ENCODE measurements around the gene PRKD2.

The PRKD2 gene

DNA sequence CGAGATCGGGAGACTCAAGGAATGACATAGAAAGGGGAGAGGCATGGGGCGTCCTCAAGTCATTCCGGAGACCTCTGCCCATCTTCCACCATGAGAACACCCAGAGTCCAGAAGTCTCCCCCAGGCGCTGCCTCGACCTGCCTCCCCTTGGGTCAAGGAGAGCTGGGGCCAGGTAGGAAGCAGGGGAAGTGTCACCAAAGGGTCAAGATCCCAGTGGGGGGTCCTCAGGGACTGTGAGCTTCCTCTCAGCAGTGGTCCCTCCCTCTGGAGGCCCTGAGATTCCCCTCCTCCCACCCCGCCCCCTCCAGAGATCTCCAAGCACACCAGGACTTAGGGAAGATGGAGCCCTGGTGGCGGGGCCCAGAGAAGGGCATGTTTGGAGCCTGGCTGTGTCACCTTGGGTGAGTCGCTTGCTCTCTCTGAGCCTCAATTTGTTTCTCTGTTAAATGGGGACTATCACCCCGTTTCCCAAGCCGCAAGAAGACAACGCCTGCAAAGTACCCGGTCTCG is 56.9 kb downstream of the PRKD2 start:
- DNase-seq = no peak

DNA sequence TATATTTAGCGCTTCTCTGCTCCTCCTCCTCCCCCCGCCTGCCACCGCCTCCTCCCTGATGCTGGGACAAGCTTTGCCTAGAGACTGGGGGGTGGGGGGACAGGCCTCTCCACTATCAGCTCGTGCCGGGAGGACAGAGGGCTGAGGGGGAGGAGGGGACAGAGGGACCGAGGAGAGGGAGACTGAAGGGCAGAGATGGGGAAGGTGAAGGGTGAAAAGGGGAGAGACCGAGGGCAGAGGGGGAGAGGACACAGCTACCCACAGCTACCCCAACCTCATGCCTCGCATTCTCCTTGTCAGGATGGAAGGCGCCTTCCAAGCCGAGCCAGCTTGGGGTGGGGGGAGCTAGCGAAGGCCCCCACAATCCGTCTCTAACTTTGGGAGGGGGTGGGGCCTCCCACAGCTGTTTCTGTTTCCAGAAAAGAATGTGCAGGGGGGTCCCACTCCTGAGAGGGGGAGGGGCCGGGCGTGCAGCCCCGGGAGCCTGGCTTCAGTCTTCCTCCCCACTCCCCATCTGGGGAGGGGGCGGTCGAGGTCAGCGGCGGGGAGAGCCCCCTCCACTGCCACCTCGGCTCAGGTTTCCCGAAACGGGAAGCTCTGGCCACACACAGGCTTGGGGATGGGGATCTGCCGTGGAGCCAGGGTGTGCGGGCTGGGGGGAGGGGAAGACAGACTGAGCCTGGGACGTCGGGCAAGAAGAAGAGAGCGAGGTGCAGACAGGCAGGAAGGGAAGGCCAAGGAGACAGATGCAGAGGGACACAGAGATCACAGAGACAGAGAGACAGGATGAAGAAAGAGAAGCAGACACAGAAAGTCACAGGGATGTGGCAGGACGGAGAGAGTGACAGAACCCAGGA is 57.5 kb downstream of the PRKD2 start:
- no peak for DNase-seq

DNA sequence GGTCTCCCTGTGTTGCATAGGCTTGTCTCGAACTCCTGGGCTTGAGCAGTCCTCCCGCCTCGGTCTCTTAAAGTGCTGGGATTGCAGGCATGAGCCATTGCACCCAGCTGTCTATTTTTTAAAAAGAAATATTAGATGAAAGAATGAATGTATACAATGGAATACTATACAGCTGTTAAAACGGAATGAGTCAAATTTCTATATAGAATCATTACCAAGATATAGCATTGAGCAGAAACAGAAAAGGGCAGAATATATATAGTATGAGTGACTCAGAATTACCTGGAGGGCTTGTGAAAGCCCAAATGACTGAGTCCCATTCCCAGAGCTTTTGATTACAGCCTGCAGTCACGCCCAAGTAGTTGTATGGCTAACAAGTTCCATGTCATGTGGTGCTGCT is 60.4 kb downstream of the PRKD2 start:
- no peak for DNase-seq

DNA sequence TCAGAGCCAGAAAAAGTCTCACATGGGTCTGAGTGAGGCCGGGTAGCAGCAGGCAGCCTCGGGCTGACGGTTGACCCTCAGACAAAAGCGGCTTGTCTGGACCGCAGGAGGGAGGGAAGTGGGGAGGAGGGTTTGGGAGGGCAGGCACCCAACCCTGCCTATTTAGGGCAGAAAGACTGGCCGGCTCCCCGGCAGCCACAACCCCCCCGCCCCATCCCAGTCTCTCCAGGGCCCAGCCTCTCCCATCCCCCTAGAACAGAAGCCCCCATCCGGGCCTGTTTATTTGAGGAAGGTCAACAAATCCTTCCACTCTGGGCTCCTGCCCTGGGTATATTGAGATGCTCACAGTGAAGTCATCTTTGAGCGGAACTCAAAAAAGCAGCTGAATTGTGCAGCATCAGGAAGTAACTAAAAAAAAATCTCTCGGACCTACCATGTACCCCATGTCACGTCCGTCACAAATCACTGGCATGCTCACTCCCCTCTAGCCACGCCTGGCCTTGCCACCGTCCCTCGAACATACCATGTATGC is 62.2 kb downstream of the PRKD2 start:
- no peak for DNase-seq

DNA sequence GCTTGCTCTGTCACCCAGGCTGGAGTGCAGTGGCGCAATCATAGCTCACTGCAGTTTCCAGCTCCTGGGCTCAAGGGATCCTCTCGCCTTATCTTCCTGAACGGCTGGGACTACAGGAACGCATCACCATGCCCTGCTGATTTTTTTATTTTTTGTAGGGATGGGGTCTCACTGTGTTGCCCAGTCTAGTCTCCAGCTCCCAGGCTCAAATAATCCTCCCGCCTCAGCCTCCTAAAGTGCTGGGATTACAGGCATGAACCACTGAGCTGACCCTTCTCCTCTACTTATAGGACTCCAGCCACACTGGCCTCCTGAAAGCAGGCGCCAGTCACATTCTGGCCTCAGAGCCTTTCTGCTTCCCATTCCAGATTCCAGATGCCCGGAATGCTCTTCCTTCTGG is 66.5 kb downstream of the PRKD2 start:
- DNase-seq = no peak

DNA sequence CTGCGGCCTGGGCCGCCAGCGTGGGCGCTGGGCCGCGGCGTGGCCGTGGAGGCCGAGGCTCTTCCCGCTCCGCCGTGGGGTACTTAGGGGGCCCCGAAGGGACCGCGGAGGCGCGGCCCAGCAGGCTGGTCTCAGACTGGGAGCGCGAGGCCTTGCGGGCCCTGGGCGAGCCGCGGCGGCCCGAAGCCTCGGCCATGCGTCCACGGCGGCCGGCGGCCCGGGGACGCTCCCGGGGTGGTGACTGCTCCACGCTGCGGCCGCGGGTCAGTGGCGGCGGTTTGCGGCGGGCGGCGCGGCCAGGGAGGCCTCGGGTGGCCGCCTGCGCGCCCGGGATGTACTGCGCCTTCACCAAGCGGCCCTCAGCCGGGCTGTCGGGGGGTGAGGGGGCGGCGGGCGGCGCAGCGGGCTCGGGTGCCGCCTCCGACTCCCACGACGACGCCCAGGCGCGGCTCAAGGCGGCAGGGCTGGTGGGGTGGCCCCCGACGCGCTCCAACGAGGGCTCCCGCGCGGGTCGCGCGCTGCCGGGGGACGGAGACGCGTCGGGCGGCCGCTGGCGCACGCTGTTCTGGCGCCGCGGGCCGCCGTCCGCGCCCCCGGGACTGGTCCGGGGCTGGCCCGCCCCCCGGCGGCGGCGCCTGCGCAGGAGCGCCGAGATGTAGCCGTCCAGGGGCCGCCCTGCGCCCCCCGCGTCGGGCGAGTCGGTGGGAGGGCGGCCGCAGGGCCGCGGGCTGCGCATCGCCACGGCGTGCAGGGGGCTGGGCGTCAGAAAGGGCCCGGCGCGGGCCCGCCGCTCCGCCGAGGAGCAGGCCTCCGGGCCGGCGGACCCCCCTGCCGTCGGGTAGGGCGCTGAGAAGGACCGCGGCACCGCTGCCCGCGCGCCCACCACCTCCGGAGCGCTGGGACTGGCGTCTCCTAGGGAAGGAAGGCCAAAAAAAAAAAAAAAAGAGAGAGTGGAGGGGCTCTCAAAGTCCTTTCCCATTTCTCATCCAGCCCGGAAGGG is 67.7 kb downstream of the PRKD2 start:
- DNase-seq = no peak

DNA sequence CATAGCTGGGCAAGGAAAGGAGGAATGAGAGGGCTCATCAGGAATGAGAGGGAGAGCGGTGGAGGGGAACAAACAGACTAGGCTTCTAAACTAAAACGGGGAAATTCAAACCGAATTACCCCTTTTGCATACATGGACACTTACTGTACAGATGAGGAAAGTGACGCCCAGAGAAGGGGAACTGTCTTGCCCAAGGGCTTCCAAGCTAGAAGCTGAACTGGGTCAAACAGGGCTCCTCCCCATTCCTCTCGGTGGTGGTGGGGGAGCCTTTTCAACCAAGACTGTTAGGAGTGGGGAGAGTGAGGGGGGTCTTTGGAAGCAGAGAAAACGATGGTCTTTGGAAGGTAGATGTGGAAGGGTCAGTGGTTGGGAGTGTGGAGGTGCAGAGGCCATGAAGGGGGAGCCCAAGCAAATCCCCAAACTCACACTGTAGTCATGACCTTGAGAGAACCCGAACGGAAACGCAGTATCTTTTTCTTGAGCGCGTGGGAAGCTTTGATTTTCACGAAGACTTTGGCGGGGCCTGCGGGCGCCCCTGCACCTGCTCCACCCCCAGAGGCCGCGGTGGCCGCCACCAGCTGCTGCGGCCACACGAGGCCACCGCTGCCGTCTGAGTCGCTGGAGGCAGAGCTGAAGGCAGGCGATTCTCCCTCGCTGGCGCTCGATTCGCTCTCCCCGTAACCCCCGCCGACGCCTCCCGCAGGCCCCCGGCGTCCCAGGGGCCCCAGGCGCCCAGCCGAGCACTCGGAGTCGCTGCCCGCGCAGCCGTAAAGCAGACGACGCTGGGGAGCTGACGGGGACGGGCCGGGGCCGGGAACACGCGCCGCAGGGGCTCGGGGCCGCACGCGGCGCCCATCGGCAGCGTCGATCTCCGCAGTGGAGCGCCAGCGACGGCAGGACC is 68.6 kb downstream of the PRKD2 start:
- no peak for DNase-seq

DNA sequence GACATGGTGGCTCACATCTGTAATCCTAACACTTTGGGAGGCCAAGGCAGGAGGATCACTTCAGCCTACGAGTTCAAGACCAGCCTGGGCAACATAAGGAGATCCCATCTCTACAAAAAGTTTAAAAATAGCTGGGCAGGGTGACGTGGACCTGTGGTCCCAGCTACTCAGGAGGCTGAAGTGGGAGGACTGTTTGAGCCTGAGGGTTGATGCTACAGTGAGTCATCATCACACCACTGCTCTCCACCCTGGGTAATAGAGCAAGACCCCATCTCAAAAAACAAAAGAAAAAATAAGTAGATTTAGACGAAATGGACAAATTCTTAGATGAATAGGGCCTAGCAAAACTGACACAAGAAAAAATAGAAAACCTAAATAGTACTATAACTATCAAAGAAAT is 70.5 kb downstream of the PRKD2 start:
- DNase-seq = no peak

DNA sequence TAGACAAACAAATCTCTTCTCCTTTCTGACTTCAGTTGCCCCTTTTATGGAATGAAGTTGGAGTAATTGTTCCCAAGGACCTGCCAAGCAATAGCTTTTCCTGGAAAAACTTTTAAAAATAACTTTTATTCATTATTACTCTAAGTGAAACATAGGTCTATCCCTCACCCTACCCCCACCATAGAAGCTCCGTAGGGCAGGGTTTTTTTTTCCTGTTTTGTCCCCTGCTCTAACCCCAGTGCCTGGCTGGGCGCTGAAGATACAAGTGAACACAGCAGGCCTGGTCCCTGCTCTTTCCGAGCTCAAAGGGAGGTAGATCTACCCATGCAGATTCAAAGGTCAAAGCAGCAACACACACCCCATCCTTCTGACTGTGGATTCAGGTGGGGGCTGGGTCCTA is 72.2 kb downstream of the PRKD2 start:
- DNase-seq = no peak

DNA sequence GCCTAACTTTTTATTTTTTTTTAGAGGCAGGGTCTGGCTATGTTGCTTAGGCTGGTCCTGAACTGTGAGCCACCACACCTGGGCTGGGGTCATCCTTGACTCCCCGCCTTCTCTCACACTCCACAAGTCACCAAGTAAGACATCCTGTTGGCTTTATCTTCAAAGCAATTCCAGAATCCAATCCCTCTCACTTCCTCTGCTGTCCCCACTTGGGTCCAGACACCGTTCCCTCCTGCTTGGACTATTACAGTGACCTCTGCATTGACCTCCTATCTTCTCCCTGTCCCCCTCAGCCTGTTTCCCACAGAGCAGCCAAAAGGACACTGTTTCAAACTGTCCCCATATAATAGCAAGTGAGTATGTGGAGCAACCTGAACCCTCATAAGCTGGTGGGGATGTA is 76.3 kb downstream of the PRKD2 start:
- DNase-seq = no peak

DNA sequence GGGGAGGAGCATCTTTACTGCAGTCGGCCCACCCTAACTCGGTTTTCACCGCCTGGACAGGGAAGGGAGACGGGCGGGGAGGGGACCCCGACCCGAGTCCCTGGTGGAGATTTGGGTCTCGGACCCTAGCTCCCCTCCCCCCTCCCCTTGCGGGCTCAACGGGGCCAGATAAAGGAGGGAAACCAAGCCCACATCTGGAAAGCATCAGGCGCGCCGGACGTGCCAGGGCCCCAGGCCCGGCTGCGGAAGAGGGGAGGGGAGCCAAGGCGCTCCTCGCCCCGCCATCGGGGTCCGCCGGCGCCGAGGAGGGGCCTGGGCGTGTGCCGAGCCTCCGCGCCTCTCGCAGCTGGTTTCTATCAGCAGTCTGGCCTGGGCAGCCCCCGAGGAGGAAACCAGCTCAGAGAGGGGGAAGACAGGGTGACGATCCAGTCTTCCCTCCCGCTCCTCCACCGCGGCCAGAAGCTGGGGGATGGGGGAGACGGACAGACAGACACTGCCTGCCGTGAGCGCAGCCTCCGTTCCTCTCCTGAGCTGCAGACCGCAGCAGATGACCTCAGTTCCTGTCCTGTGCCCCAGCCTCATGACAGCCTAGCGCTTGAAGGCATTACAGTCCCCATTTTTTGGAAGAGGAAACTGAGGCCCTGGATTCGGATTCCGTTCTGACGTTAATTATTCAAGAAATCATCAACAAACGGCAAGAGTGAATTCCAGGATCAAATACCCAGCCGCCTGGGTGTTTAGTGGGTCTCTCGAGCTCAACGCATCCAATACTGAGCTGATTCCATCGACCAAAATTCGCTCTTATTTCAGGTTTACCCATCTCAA is 77.3 kb downstream of the PRKD2 start:
- no peak for DNase-seq

DNA sequence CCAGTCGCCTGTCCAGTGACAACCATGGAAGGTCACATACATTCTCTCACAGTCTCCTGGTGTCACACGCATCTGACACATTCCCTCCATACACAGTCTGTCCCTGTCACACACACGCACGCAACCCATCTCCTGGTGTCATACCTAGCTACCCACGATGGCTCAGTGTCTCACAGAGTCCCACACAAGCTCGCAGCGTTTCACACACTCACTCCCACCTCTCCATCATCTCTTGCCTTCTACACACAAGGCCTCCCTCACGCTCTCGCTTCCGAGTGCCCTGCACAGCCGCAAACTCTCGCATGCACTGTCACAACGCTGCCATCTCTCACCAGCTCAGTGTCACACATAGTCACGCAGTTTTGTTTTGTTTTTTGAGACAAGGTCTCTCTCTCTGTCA is 79.7 kb downstream of the PRKD2 start:
- DNase-seq = no peak

DNA sequence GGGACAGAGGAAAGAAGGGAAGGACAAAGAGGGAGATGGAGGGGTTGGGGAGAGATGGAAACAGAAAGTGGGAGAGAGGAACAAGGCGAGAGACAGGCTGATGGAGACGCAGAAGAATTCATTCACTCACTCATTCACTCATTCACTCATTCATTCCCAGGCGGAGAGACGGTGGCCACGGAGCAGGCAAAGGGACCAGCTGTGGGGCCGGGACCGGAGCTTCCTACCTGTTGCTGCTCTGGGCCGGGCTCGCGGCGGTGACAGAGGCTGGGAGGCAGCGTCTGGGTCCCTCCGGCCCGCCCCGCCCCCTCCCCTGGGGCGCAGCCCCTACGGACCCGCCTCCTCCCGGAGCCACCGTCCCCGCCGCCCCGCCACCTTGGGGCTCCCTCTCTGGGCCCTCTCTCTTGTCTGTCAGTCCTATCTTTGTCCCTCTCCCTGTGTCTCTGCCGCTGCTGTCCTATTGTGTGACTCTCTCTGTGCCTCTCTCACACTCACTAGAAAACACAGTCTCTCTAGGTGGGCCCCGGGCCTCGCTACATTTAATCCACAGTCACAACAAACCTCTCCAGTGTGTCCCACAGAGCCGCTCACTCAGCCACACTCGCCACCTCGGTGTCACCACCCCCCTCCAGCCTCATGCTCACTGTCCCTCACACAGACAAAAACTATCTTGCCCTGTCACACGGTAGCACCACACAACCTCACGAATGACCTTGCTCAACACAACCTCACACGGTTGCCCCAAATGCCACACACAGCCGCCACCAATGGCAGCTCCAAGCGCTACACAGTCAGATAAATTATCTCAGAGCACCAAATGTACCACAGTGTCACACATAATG is 80.8 kb downstream of the PRKD2 start, which contains the start of gene GNG8:
TSS of gene GNG8 (minus strand) at position 283 of the 842 bp plus-strand sequence. CDS start 1,520 bp downstream, outside the sequence.
- DNase-seq = no peak

DNA sequence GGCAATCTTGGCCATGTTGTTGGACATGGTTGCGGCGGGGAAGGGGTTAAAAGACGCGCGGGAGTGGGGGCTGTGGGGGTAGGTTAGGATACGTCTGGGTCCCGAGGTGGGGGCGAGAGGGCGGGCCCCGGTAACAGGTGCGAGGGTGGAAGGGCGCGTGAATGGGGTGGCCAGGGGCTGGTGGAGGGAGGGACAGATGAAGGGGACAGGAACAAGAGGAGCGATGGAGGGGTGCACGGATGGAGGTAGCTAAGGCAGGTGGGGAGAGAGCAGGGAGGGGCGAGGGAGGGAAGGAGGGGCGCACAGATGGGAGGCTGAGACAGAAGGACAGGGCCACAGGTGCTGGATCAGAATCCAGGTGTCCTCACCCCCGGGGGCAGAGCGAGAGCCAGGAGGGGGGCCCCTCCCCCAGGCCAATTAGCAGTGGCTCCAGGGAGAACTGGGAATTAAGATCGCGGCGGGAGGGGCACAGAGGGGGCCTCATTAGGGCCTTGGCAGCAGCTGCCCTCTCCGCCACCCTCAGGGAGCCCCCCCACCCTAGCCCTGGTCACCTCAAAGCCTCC is 82.2 kb downstream of the PRKD2 start:
- DNase-seq = no peak

DNA sequence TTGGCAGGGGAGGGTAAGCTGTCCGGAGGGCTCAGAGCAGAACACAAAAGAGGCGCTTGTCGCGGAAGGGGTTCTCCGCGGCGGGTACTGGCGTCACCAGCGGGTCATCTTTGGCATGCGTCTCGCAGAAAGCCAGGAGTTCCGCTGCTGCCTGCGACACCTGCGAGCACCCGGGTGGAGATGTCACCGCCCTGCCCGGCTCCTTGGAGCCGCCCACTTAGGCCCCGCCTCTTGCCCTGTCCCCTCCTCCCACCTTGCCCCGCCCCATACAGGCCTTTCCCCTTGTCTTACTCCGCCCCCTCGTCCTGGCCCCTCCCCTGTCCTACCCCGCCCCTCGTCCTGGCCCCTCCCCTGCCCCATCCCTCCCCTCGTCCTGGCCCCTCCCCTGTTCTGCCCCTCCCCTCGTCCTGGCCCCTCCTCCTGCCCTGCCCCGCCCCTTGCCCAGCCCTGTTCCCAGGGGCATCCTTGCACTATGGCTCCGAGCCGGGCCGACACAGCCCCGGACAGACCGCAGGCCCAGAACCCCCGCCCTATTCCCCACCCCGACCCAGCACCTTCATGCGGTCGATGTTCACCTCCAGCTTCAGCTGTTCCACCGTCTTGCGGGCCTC is 82.8 kb downstream of the PRKD2 start:
- peak; percentile 97 to 99 for DNase-seq

DNA sequence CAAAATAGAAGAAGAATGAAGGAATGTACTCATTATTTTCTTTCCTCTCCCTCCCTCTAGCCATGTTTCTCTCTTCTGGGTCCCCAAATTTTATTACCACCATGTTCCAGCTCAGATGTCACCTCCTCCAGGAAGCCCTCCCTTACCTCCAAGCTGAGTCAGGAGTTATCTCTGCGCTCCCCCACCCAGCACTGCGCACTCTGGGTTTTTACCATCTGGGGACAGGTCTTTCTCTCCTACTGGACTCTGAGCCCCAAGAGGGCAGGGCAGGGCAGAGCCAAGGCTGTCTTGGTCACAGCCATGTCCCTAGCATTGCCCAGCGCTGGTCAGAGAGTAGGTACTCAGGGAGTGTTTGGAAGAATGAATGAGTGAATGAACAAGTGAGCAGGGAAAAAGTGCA is 83.8 kb downstream of the PRKD2 start:
- DNase-seq = no peak

DNA sequence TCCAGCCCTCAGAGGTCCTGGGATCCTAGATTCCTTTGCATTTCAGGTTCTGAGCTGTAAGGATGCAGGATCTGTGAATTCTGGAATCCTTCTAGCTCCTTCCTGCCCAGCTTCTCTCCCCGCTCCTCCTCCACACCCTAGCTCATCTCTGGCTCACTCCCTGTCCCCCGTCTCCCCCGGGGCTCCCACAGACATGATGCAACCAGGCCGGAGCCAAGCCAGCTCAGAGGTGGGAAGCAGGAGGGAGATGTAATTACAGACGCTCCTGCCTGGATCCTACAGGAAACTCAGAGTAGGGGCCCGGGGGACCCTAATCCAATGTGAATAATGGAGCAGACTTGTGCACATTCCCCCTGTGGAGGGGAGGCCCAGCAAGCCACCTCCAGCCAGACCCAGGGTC is 85.4 kb downstream of the PRKD2 start:
- no peak for DNase-seq

DNA sequence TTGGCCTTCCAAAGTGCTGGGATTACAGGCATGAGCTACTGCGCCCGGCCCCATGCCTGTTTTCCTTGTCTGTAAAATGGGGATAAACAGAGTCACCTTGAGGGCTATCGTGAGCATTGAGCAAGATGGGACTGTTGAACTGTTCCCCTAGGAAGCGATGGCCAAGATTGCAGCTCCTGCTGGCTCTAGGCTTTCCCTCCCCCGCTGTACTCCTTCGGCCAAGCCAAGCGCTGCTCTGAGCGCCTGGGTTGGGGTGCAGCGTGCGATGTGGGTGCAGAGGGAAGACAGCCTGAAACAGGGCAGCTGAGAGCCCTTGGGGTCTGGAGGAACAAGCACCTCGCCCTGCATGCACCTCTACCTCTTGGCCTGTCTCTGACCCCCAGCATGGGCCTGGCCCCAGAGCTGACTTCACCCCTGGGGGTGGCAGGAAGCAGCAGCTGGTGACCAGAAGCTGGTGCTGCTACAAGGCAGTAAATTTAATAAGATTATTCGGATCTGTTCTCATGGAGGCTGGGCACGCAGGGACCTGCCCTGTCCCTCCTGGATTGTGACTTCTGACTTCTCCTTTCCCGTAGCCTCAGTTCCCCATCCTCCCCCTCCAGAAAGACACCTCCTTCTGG is 86.2 kb downstream of the PRKD2 start:
- DNase-seq = no peak

DNA sequence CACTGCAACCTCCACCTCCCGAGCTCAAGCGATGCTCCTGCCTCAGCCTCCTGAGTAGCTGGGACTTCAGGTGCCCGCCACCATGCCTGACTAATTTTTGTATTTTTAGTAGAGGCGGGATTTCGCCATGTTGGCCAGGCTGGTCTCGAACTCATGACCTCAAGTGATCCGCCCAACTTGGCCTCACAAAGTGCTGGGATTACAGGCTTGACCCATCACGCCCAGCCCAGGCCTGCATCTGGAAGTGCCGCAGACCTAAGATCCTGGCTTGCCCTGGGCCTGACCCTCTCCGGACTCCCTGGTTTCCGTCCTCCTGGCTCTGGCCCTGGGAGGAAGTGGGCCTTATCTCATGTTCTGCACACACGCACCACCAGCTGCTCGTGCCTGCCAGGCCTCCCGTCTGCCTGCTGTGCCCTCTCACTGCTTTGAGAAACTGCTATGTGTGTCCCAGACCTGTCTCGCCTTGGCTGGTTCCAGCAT is 87.3 kb downstream of the PRKD2 start:
- no peak for DNase-seq
